HG02840 (cell line): ENCODE results near the gene MAP7.

Experiments
- ATAC-seq: cut with Tn5 transposase; IDR thresholded peaks from one replicate; pipeline ENCODE4 v1.9.1; 2021; ENCODE audit warnings: mild to moderate bottlenecking, moderate library complexity, moderate number of reproducible peaks; ENCODE audit not compliant: unreplicated experiment, low FRiP score

The MAP7 gene

GRCh38 chr6:136429264-136430065 is 120.8 kb downstream of the MAP7 start:
- ATAC-seq: no peak

GRCh38 chr6:136427378-136427717 is 122.9 kb downstream of the MAP7 start:
- no peak for ATAC-seq

GRCh38 chr6:136426627-136427377 is 123.4 kb downstream of the MAP7 start:
- ATAC-seq: no peak

GRCh38 chr6:136425793-136426192 is 124.4 kb downstream of the MAP7 start:
- ATAC-seq: no peak

GRCh38 chr6:136424901-136425300 is 125.3 kb downstream of the MAP7 start:
- no peak for ATAC-seq

GRCh38 chr6:136424450-136424849 is 125.8 kb downstream of the MAP7 start:
- ATAC-seq: no peak

GRCh38 chr6:136421537-136422158 is 128.6 kb downstream of the MAP7 start:
- ATAC-seq: no peak

GRCh38 chr6:136420853-136421252 is 129.4 kb downstream of the MAP7 start:
- ATAC-seq: no peak

GRCh38 chr6:136415351-136416007 is 134.7 kb downstream of the MAP7 start:
- no peak for ATAC-seq

- ATAC-seq: no peak
Measured at GRCh38 chr6:136412410-136412809, 137.8 kb downstream of the MAP7 start.

GRCh38 chr6:136411453-136412354 is 138.5 kb downstream of the MAP7 start:
- ATAC-seq: no peak

- no peak for ATAC-seq
Measured at GRCh38 chr6:136411025-136411325, 139.2 kb downstream of the MAP7 start.

GRCh38 chr6:136410201-136411024 is 139.8 kb downstream of the MAP7 start:
- ATAC-seq: no peak

- no peak for ATAC-seq
Measured at GRCh38 chr6:136409597-136409996, 140.6 kb downstream of the MAP7 start.

GRCh38 chr6:136408204-136408603 is 142.0 kb downstream of the MAP7 start:
- no peak for ATAC-seq

- no peak for ATAC-seq
Measured at GRCh38 chr6:136405420-136406029, 144.7 kb downstream of the MAP7 start.

GRCh38 chr6:136404627-136405419 is 145.4 kb downstream of the MAP7 start:
- ATAC-seq: no peak

- ATAC-seq: no peak
Measured at GRCh38 chr6:136404007-136404406, 146.2 kb downstream of the MAP7 start.
